Immature natural killer cell (primary cell): ENCODE measurements around the gene RAB44. TPM values are rescaled to one million over a fixed set of nuclear protein-coding genes. Genes with fewer than 3 reads are reported as not detected.
A peak's percentile ranks its signal among the peaks of the same experiment; 100 is the strongest.
"Not testable (repeated sequence)": the region's sequence is repeated elsewhere in the genome, so short reads cannot be mapped to it uniquely, and the experiment has no call there.

ENCODE experiments used
- DNase-seq, 3 donors: peaks; one replicate each; pipeline ENCODE4 v3.0.0; 2022; ENCODE audit warnings: mixed read lengths in 1 of 3
- H3K27ac Mint-ChIP-seq, 6 donors: one replicate each; pipeline ENCODE4 v1.8.0; 2020; ENCODE audit warnings: mixed read lengths in 6 of 6, mild to moderate bottlenecking in 5 of 6, inconsistent platforms in 4 of 6, moderate library complexity in 3 of 6
- H3K27me3 Mint-ChIP-seq, 3 donors: one replicate each; pipeline ENCODE4 v1.8.0; 2020 to 2021; ENCODE audit warnings: low read depth in 3 of 3, mild to moderate bottlenecking in 3 of 3, mixed read lengths in 3 of 3, moderate library complexity in 3 of 3, inconsistent platforms in 1 of 3
- H3K36me3 Mint-ChIP-seq, 3 donors: one replicate each; pipeline ENCODE4 v1.8.0; 2020; ENCODE audit warnings: mixed read lengths in 3 of 3, inconsistent platforms in 2 of 3, mild to moderate bottlenecking in 2 of 3
- H3K4me1 Mint-ChIP-seq, 2 donors: one replicate each; pipeline ENCODE4 v1.8.0; 2020; ENCODE audit warnings: inconsistent platforms in 2 of 2, mild to moderate bottlenecking in 2 of 2, mixed read lengths in 2 of 2, moderate library complexity in 1 of 2
- H3K4me3 Mint-ChIP-seq, 5 donors: one replicate each; pipeline ENCODE4 v1.8.0; 2020; ENCODE audit warnings: mild to moderate bottlenecking in 5 of 5, mixed read lengths in 5 of 5, inconsistent platforms in 3 of 5, moderate library complexity in 3 of 5
- H3K9me3 Mint-ChIP-seq, 6 donors: one replicate each; pipeline ENCODE4 v1.8.0; 2020; ENCODE audit warnings: mild to moderate bottlenecking in 6 of 6, mixed read lengths in 6 of 6, inconsistent platforms in 4 of 6, moderate library complexity in 3 of 6
- polyA plus RNA-seq, 3 donors: library from polyadenylated mRNA; unstranded; fragments of 300-500 nt; fragmentation: Illumina TruSeq; gene quantifications; one replicate each; pipeline ENCODE4 v1.2.3, GENCODE V29; 2021

RAB44 gene
- polyA plus RNA-seq, 3 donors from 2014 or later = not detected

DNA sequence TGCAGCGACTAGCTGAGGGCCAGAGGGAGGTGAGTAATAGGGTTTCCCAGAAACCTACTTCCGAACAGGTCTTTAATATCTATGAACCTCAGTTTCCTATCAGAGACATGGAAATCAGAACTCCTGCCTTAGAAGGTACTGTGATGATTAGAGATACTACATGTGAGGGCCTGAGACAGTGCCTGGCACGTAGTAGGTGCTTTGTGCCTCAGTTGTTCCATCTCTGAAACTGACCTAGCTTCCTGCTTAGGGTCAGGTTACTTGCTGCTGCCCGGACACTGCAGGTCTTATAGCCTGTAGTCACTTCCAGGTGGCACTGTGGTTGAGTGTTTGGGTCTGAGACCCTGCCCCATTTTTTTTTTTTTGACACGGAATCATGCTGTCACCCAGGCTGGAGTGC lies 20.9 kb downstream of the RAB44 start:
- H3K36me3 Mint-ChIP-seq = no peaks in the 10 kb centered on the region
- H3K4me1 Mint-ChIP-seq = no peaks in the 10 kb centered on the region
- H3K9me3 Mint-ChIP-seq = no peaks in the 10 kb centered on the region
- H3K4me3 Mint-ChIP-seq = no peak overlapping the region
- no peaks in the 10 kb centered on the region for H3K27me3 Mint-ChIP-seq
- no peak for DNase-seq
- no peak overlapping the region for H3K27ac Mint-ChIP-seq

DNA sequence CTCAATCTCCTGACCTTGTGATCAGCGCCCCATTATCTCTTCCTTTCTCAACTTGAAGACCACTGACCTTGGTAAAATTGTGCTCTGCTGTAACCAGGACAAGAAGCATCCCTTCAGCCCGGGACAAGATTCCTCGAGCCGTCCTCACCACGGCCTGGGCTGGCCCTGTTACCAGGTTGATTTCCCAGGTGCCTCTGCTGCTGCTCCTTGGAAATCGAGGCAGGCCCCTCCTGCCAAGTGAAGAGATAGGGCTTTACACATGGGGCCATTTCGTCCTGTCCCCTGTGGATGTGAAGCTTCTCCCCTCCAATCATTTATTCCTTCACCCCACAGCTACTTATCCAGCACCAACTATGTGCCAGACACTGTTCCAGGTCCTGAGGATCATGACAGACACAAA lies 21.5 kb downstream of the RAB44 start:
- DNase-seq = no peak
- H3K9me3 Mint-ChIP-seq = no peaks in the 10 kb centered on the region
- H3K4me3 Mint-ChIP-seq = no peak overlapping the region
- H3K27ac Mint-ChIP-seq = peak overlapping the region in 1 of 6 donors; percentile 35
- no peaks in the 10 kb centered on the region for H3K4me1 Mint-ChIP-seq
- no peaks in the 10 kb centered on the region for H3K36me3 Mint-ChIP-seq
- H3K27me3 Mint-ChIP-seq = no peaks in the 10 kb centered on the region

DNA sequence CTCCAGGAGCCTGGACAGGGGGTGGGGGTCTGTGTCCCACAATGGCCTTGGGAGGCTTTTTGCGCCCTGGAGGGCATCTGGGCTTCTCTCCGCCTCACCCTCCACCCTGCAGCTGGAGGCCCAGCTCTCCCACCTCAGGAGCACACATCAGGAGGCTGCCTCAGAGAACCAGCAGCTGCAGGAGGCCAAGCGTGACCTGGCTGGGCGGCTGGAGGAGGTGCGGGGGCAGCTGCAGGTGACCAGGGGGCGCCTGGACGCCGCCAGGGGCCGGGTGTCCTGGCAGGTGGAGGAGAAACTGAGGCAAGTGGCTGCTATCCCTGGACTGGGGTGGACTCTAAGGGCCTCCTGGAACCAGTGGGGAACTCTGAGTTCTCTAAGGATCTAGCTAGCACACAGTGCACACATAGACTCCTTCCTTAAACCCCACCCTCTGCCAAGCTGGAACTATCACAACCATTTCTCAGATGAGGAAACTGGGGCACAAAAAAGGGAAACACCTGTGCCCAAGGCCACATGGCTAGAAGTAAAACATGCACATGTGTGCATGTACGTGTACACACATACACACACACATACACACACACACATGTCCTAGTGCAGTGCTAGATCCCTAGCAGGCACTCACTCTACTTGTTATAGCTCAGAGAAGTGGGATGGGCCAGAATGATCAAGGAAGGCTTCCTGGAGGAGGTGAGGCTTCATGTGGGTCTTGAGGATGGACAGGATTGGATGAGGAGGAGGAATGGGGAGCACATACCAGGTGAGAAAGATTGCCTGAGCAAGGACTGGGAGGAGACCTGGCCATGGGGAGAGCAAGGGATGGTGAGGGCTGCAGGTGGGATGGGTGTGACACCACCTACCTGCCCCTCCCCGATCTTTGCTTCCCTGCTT lies 22.9 kb downstream of the RAB44 start:
- H3K9me3 Mint-ChIP-seq = no peaks in the 10 kb centered on the region
- DNase-seq = no peak
- H3K4me1 Mint-ChIP-seq = no peaks in the 10 kb centered on the region
- H3K36me3 Mint-ChIP-seq = no peaks in the 10 kb centered on the region
- H3K4me3 Mint-ChIP-seq = no peak overlapping the region
- peaks cover 0 to 2% (median 0%) of the 10 kb centered on the region in 3 donors for H3K27me3 Mint-ChIP-seq
- H3K27ac Mint-ChIP-seq = no peak overlapping the region

DNA sequence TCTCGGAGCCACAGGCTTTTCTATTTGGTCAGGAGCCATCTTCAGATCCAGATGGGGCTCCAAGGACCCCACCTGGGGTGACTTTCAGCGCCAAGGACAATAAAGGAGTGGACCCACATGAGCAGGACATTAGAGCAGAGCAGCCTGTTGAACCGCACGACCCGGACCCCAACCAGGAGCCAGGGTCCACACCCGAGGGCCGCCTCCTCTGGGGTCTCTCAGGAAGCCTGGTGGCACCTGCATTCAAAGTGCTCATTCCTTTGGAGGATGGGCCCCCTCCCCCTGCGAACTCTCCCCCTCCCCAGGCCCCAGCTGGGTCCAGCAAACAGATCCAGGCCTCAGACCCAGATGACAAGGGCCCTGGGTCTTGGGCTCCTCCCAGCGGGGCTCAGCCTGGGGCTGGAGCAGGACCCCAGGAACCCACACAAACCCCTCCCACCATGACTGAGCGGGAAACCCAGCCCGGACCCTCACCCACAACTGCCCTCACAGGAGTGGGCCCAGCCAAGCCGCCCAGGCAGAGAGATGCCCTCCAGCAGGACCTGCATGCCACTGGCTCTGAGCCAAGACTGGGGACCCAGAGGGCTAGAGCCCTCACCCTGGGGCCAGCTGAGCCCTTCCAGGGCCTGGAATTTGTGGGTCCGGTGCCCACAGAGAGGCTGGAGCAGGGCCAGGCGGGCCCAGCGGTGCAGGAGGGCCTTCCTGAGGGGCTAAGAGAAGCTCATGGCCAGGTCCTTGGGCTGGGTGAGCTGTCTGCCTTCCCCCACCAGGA lies 23.9 kb downstream of the RAB44 start:
- no peak for DNase-seq
- H3K36me3 Mint-ChIP-seq = no peaks in the 10 kb centered on the region
- H3K4me1 Mint-ChIP-seq = no peaks in the 10 kb centered on the region
- no peak overlapping the region for H3K4me3 Mint-ChIP-seq
- peaks cover 0 to 4% (median 0%) of the 10 kb centered on the region in 3 donors for H3K27me3 Mint-ChIP-seq
- no peak overlapping the region for H3K27ac Mint-ChIP-seq
- H3K9me3 Mint-ChIP-seq = no peaks in the 10 kb centered on the region

DNA sequence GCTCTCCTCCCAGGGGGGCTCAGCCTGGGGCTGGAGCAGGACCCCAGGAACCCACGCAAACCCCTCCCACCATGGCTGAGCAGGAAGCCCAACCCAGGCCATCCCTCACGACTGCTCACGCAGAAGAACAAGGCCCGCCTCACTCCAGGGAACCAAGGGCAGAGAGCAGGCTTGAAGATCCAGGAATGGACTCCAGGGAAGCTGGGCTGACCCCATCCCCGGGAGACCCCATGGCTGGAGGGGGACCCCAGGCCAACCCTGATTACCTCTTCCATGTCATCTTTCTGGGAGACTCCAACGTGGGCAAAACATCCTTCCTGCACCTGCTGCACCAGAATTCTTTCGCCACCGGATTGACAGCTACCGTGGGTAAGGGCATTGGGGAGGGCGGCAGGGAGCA lies 24.7 kb downstream of the RAB44 start:
- peaks cover 0 to 4% (median 0%) of the 10 kb centered on the region in 3 donors for H3K27me3 Mint-ChIP-seq
- DNase-seq = no peak
- no peaks in the 10 kb centered on the region for H3K9me3 Mint-ChIP-seq
- H3K27ac Mint-ChIP-seq = no peak overlapping the region
- H3K36me3 Mint-ChIP-seq = no peaks in the 10 kb centered on the region
- no peaks in the 10 kb centered on the region for H3K4me1 Mint-ChIP-seq
- H3K4me3 Mint-ChIP-seq = no peak overlapping the region

DNA sequence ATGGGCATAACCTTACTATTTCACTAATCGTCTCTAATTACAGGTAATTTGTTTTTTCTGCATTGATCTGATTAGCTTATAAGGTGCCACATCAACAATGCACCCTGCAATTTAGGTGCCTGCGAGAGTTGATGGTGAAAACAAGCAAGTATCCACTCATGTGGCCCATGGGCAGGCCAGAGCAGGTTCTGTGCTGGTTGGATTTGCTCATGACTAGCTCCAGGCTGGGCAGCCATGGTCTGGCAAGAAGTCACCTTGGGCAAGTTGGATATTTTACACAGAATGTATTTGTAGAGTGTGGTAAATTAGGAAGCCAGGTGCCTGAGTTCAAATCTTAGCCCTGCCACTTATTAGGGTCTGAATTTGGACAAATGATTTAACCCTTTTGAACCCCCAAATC lies 25.3 kb downstream of the RAB44 start:
- Mint-ChIP-seq H3K36me3 (no peaks in the 10 kb centered on the region), H3K9me3 (no peaks in the 10 kb centered on the region), H3K4me3 (no peak overlapping the region), H3K4me1 (no peaks in the 10 kb centered on the region), H3K27ac (no peak overlapping the region), H3K27me3 (peaks cover 0 to 4% (median 0%) of the 10 kb centered on the region in 3 donors)
- no peak for DNase-seq

DNA sequence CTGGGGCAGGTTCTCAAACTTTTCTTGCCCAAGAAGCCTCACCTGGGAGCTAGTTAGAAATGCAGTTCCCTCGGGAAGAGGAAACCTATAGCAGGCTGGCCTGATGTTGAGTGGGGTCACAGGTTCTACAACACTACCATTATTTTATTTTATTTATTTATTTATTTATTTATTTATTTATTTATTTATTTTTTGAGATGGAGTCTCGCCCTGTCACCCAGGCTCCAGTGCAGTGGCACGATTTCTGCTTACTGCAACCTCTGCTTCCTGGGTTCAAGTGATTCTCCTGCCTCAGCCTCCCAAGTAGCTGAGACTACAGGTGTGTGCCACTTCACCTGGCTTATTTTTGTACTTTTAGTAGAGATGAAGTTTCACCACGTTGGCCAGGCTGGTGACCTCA lies 26.4 kb downstream of the RAB44 start:
- not testable (repeated sequence) for H3K36me3 Mint-ChIP-seq, H3K27me3 Mint-ChIP-seq, H3K27ac Mint-ChIP-seq, H3K4me1 Mint-ChIP-seq, DNase-seq, H3K4me3 Mint-ChIP-seq, H3K9me3 Mint-ChIP-seq

DNA sequence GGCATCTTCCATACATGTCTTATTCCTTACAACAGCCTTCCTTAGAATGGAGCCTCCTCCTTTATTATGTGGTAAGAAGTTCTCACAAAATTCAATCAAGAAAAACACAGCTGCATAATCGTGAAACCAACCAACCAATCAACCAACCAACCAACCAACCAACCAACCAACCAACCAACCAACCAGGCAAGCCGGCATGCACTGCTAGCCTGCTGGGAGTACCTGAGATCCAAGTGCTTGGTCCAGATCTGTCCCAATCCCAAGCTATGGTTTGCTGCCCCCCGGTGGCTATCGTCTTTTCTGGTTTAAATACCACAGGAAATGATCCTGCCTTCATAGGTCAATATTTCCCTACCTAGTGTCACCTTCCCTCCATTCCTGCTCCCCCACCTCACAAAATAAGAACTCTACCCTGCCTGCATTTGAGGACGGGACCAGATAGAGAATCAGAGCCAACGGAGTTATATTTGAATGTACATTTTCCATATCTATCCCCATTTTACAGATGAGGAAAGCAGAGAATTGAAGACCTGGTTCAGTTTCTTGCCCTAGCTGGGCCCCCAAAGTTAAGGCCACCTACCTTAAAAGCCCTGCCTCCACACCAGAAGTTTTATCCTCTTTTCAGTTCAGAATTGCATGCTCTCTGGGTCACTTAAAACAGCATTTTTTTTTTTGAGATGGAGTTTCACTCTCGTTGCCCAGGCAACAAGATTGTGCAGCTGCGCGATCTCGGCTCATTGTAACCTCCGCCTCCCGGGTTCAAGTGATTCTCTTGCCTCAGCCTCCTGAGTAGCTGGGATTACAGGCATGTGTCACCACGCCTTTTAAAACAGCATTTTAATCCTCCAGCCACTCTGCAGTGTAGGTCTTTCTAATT lies 27.1 kb downstream of the RAB44 start:
- peaks cover 0 to 1% of the 10 kb centered on the region in 2 donors for H3K4me1 Mint-ChIP-seq
- no peaks in the 10 kb centered on the region for H3K36me3 Mint-ChIP-seq
- H3K27me3 Mint-ChIP-seq = peaks cover 0 to 4% (median 1%) of the 10 kb centered on the region in 3 donors
- H3K27ac Mint-ChIP-seq = peak overlapping the region in 1 of 6 donors; percentile 61
- DNase-seq = peak in 2 of 3 donors; percentile 6 to 11
- no peak overlapping the region for H3K4me3 Mint-ChIP-seq
- no peaks in the 10 kb centered on the region for H3K9me3 Mint-ChIP-seq

DNA sequence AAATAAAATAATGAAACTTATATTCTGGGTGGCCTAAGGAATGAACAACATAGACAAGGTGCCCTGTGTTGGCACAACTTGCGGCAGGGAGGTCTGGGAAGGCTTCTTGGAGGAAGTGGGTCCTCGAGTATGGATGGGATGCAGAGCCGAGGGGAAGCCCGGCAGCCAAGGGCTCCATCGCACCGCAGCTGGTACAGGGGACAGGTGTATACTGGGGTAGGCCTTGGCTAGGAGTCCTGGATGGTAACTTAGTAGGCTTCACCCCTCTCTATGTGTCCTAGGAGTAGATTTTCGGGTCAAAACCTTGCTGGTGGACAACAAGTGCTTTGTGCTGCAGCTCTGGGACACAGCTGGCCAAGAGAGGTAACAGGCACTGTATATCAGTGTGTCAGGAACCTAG lies 28.0 kb downstream of the RAB44 start:
- no peaks in the 10 kb centered on the region for H3K9me3 Mint-ChIP-seq
- no peak overlapping the region for H3K4me3 Mint-ChIP-seq
- peak overlapping the region in 1 of 6 donors; percentile 13 for H3K27ac Mint-ChIP-seq
- peaks cover 0 to 4% (median 2%) of the 10 kb centered on the region in 3 donors for H3K27me3 Mint-ChIP-seq
- peaks cover 0 to 1% of the 10 kb centered on the region in 2 donors for H3K4me1 Mint-ChIP-seq
- no peak for DNase-seq
- no peaks in the 10 kb centered on the region for H3K36me3 Mint-ChIP-seq

DNA sequence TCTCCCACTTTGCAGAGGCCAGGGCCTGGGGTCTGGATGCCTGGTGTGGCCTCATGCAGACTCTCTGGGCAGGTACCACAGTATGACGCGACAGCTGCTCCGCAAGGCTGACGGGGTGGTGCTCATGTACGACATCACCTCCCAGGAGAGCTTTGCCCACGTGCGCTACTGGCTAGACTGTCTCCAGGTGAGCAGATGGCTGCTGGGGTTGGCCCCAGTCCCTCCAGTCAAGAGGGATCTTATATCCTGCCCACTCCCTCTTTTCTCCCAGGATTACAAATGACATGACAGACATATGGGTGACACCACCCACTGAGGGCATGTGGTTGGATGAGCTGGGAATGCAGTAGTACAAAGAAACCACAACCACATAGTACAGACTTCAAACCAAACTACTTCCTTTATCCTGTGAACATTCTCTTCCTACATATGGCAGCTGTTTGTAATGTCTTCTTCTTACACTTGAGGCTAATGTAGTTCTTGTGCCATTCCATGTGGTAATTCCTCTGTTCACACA lies 29.9 kb downstream of the RAB44 start:
- H3K9me3 Mint-ChIP-seq = no peaks in the 10 kb centered on the region
- no peak for DNase-seq
- no peaks in the 10 kb centered on the region for H3K36me3 Mint-ChIP-seq
- no peak overlapping the region for H3K27ac Mint-ChIP-seq
- peaks cover 0 to 4% (median 2%) of the 10 kb centered on the region in 3 donors for H3K27me3 Mint-ChIP-seq
- H3K4me3 Mint-ChIP-seq = no peak overlapping the region
- peaks cover 0 to 1% of the 10 kb centered on the region in 2 donors for H3K4me1 Mint-ChIP-seq

DNA sequence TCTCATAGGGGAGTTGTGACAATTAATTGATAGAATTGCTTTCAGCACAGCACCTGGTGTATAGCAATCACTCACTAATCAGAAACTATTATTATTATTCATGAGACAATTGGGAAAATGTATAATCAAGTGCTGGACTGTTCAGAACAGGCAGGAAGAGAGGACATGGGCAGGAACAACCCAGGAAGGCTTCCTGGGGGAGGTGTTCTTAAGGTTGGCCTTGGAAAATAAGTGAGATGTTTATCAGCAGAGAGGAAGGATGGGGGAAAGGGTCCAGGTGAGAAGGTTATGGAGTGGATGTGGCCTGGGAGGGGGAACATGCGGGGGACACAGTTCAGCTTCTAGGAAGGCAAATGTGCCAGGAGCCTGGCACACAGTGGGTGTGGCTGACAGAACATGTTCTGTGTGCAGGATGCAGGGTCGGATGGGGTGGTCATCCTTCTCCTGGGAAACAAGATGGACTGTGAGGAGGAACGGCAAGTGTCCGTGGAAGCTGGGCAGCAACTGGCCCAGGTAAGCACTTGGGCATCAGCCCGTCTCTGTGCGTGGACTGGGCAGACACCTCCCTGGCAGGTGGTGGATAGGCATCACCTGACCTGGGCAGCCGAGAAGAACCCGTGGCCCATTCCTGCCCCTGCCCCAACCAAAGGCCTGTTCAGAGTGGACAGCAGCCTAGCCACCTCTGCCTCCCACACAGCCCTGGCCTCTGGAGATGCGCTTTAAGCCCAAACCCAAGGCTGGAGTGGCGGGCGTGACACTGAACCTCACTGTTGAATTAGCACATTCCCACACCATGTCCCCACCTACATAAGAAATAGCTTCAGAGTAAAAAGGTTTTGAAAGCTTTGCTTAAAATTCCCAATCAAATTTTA lies 30.9 kb downstream of the RAB44 start:
- no peak overlapping the region for H3K27ac Mint-ChIP-seq
- no peaks in the 10 kb centered on the region for H3K36me3 Mint-ChIP-seq
- H3K4me3 Mint-ChIP-seq = no peak overlapping the region
- no peaks in the 10 kb centered on the region for H3K9me3 Mint-ChIP-seq
- H3K4me1 Mint-ChIP-seq = peaks cover 0 to 1% of the 10 kb centered on the region in 2 donors
- H3K27me3 Mint-ChIP-seq = peaks cover 0 to 4% (median 3%) of the 10 kb centered on the region in 3 donors
- DNase-seq = no peak

DNA sequence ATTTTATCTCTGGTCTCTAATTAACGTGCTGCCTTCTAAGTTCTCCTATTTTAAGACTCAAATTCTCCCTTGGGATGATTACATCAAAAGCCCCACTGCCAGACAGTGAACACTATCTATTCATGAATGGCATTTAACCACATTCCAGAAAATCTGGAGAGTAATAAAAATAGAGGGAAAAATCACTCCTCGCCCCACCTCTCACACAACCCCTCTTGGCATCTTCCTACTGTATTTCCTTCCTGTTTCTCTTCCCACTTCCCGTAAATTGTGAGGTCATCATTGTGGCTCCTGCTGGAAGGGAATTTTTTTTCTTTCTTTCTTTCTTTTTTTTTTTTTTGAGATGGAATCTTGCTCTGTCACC lies 31.5 kb downstream of the RAB44 start:
- Mint-ChIP-seq H3K27ac (no peak overlapping the region), H3K9me3 (no peaks in the 10 kb centered on the region), H3K36me3 (no peaks in the 10 kb centered on the region), H3K4me1 (peaks cover 0 to 1% of the 10 kb centered on the region in 2 donors), H3K27me3 (peaks cover 0 to 4% (median 3%) of the 10 kb centered on the region in 3 donors), H3K4me3 (no peak overlapping the region)
- DNase-seq = no peak
